Neural progenitor cell (in vitro differentiated cells): ENCODE measurements around the gene ERC2. TPM values are rescaled to one million over a fixed set of nuclear protein-coding genes. Genes with fewer than 3 reads are reported as not detected.
A peak's percentile ranks its signal among the peaks of the same experiment; 100 is the strongest.

Experiments used
- DNase-seq: peaks from one replicate; pipeline ENCODE4 v3.0.0-alpha.2; 2016; ENCODE audit warnings: low spot score
- H2AFZ ChIP-seq: fragments of 200-600 bp; sonication (generic); replicated peaks from 2 replicates; pipeline ENCODE4 v1.6.1; 2016; ENCODE audit warnings: antibody characterized with exemption
- H3F3A ChIP-seq: fragments of 200-600 bp; sonication (generic); 2 replicates; pipeline ENCODE4 v1.6.1; 2016; ENCODE audit warnings: antibody characterized with exemption, low read depth
- H3K27ac ChIP-seq: fragments of 200-600 bp; sonication (generic); 2 replicates; pipeline ENCODE4 v1.5.1; 2016; ENCODE audit warnings: mild to moderate bottlenecking
- H3K27me3 ChIP-seq: fragments of 200-600 bp; sonication (generic); 2 replicates; pipeline ENCODE4 v1.6.1; 2016; ENCODE audit warnings: mild to moderate bottlenecking, moderate library complexity
- H3K36me3 ChIP-seq: fragments of 200-600 bp; sonication (generic); 2 replicates; pipeline ENCODE4 v1.5.1; 2016
- H3K4me1 ChIP-seq: fragments of 200-600 bp; sonication (generic); 2 replicates; pipeline ENCODE4 v1.6.1; 2016; ENCODE audit warnings: mixed run types
- H3K4me2 ChIP-seq: fragments of 200-600 bp; sonication (generic); 2 replicates; pipeline ENCODE4 v1.6.1; 2016
- H3K4me3 ChIP-seq: fragments of 200-600 bp; sonication (generic); 2 replicates; pipeline ENCODE4 v1.5.1; 2016
- H3K79me2 ChIP-seq: fragments of 200-600 bp; sonication (generic); 2 replicates; pipeline ENCODE4 v1.6.1; 2016; ENCODE audit warnings: low read depth
- H3K9ac ChIP-seq: fragments of 200-600 bp; sonication (generic); 2 replicates; pipeline ENCODE4 v1.6.1; 2016
- H3K9me3 ChIP-seq: fragments of 200-600 bp; sonication (generic); 2 replicates; pipeline ENCODE4 v1.5.1; 2016; ENCODE audit warnings: low read depth
- H4K20me1 ChIP-seq: fragments of 200-600 bp; sonication (generic); 2 replicates; pipeline ENCODE4 v1.6.1; 2016; ENCODE audit warnings: low read depth
- H3K27ac Mint-ChIP-seq: 3 replicates; pipeline ENCODE4 v1.8.0; 2021; ENCODE audit warnings: mixed read lengths
- H3K27me3 Mint-ChIP-seq: 2 replicates; pipeline ENCODE4 v1.8.0; 2022; ENCODE audit warnings: low read depth, mild to moderate bottlenecking, inconsistent platforms, moderate library complexity, mixed read lengths; ENCODE audit not compliant: insufficient read depth
- H3K36me3 Mint-ChIP-seq: 3 replicates; pipeline ENCODE4 v1.8.0; 2021; ENCODE audit warnings: mixed read lengths
- H3K4me1 Mint-ChIP-seq: 3 replicates; pipeline ENCODE4 v1.8.0; 2021; ENCODE audit warnings: mixed read lengths
- H3K4me3 Mint-ChIP-seq: 3 replicates; pipeline ENCODE4 v1.8.0; 2021; ENCODE audit warnings: mild to moderate bottlenecking, moderate library complexity, mixed read lengths
- H3K9me3 Mint-ChIP-seq: 3 replicates; pipeline ENCODE4 v1.8.0; 2020; ENCODE audit warnings: mixed read lengths
- EZH2 ChIP-seq: fragments of 200-600 bp; sonication (generic); IDR thresholded peaks from 2 replicates; pipeline ENCODE4 v1.6.1; 2017; ENCODE audit warnings: antibody characterized with exemption, mild to moderate bottlenecking, moderate library complexity
- EZH2phosphoT487 ChIP-seq: fragments of 200-600 bp; sonication (generic); IDR thresholded peaks from 2 replicates; pipeline ENCODE4 v1.6.1; 2017; ENCODE audit warnings: antibody characterized with exemption
- total RNA-seq: library from RNA; depleted of rRNA; stranded (reverse); fragments of >200 nt; gene quantifications from 2 replicates; pipeline ENCODE4 v1.2.3, GENCODE V29; 2015; ENCODE audit warnings: low replicate concordance
- TF ChIP-seq, protein P1 (sequence below): fragments of 200-600 bp; sonication (generic); IDR thresholded peaks from 2 replicates; pipeline ENCODE4 v1.5.1; 2017; ENCODE audit warnings: antibody characterized with exemption, mild to moderate bottlenecking

The ERC2 gene
- total RNA-seq, 1 donor from 2014 or later, result 24.8 TPM

DNA sequence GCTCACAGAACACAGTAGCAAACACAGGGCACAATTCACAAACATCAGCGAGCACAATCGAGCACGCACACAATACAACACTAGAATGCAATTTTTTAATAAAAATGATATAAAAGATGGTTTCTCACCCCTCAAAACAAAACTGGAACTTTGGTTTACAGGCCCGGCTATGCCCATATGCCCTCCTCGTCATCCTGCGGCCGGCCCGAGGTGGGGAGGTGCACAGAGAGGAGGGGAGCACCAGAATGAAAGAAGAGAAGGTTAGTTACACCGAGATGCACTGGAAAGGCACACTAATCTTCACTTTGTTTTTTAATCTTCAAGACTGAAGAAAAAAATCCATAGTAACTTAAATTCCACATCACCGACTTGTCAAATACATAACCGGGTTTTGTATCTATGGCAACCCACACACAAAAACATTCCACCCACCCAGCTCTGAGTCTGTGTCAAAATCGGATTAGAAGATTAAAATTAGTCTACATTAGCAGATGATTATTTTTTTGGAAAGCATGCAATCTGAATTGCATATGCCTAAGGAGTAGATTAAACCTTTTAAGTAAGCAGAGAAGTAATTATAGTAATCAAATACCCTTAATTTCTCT lies 784.5 kb downstream of the ERC2 start:
- Histone ChIP-seq H3K4me3 (no peak overlapping the region), H3F3A (no peaks in the 10 kb centered on the region), H3K36me3 (no peaks in the 10 kb centered on the region), H3K27me3 (no peaks in the 10 kb centered on the region), H3K4me2 (no peak overlapping the region), H3K9ac (no peak overlapping the region), H3K4me1 (peaks cover 13% of the 10 kb centered on the region), H3K9me3 (no peaks in the 10 kb centered on the region), H2AFZ (no peak overlapping the region), H3K79me2 (no peaks in the 10 kb centered on the region), H4K20me1 (no peaks in the 10 kb centered on the region), H3K27ac (no peak overlapping the region)
- Mint-ChIP-seq H3K9me3 (no peaks in the 10 kb centered on the region), H3K4me1 (peaks cover 58% of the 10 kb centered on the region), H3K36me3 (peaks cover 3% of the 10 kb centered on the region), H3K27ac (peak overlapping the region; percentile 91), H3K27me3 (peaks cover 7% of the 10 kb centered on the region), H3K4me3 (peak overlapping the region; percentile 52)
- DNase-seq, result no peak
- TF ChIP-seq, protein P1, sequence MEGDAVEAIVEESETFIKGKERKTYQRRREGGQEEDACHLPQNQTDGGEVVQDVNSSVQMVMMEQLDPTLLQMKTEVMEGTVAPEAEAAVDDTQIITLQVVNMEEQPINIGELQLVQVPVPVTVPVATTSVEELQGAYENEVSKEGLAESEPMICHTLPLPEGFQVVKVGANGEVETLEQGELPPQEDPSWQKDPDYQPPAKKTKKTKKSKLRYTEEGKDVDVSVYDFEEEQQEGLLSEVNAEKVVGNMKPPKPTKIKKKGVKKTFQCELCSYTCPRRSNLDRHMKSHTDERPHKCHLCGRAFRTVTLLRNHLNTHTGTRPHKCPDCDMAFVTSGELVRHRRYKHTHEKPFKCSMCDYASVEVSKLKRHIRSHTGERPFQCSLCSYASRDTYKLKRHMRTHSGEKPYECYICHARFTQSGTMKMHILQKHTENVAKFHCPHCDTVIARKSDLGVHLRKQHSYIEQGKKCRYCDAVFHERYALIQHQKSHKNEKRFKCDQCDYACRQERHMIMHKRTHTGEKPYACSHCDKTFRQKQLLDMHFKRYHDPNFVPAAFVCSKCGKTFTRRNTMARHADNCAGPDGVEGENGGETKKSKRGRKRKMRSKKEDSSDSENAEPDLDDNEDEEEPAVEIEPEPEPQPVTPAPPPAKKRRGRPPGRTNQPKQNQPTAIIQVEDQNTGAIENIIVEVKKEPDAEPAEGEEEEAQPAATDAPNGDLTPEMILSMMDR, result no peak
- no peak for TF ChIP-seq EZH2phosphoT487
- no peak for TF ChIP-seq EZH2

DNA sequence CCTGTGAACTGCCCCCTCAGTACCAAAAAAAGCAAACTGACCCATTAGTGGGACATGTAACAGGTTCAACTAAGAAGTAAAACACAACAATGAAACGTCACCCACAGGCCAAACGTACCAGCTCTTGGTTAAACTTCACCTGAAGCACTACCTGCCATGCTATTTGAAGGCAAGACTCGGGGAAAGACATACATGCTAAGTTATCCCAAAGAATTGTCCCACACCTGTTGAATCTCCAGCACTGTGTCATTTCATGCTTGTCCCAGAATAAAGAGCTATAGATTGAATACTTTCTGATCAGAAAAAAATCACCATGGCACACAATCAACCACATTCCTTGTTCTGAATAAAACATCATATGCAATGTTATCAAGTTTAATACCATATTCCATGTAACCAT lies 785.8 kb downstream of the ERC2 start:
- TF ChIP-seq EZH2 (no peak), EZH2phosphoT487 (no peak)
- TF ChIP-seq, protein P1, result no peak
- no peaks in the 10 kb centered on the region for H3F3A ChIP-seq
- no peaks in the 10 kb centered on the region for H4K20me1 ChIP-seq
- no peaks in the 10 kb centered on the region for H3K27me3 ChIP-seq
- Mint-ChIP-seq H3K4me1 (peaks cover 53% of the 10 kb centered on the region), H3K4me3 (no peak overlapping the region), H3K27ac (peak overlapping the region; percentile 35), H3K9me3 (no peaks in the 10 kb centered on the region), H3K27me3 (peaks cover 6% of the 10 kb centered on the region), H3K36me3 (peaks cover 5% of the 10 kb centered on the region)
- no peak overlapping the region for H3K4me2 ChIP-seq
- no peaks in the 10 kb centered on the region for H3K36me3 ChIP-seq
- DNase-seq, result no peak
- no peak overlapping the region for H3K9ac ChIP-seq
- no peak overlapping the region for H3K27ac ChIP-seq
- peaks cover 13% of the 10 kb centered on the region for H3K4me1 ChIP-seq
- H2AFZ ChIP-seq, result no peak overlapping the region
- no peak overlapping the region for H3K4me3 ChIP-seq
- H3K79me2 ChIP-seq, result no peaks in the 10 kb centered on the region
- H3K9me3 ChIP-seq, result no peaks in the 10 kb centered on the region

DNA sequence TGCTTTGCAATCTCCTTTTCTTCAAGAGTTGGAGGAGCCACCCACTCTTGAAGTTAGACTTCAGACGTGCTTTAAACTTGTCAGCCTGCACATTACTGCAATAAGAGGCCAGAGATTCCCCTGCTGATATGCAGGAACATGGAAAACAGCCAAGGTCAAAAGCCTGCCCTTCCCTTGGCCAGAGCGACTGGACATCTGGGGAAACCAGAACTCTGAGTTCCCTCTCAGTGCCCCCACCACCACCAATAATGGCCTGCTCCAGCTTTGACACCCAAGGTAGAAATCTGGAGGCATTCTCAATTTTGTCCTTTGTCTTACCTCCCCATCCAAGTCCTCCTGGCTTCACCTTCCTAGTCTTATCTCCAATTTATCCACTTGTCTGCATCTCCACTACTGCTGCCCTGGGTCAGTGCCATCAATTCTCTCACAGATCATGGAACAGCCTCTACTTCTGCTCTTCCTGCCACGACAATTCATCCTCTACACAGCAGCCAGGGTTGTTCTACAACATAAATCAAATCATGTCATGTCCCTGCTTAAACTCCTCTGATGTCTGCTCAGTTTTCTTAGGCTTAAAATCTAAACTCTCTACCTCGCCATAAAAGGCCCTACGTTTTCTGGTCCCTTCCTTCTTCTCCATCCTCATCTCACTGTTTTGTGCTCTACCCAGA lies 789.6 kb downstream of the ERC2 start:
- Histone ChIP-seq H3K4me3 (no peak overlapping the region), H3K4me1 (peaks cover 2% of the 10 kb centered on the region), H3K27ac (no peak overlapping the region), H3K27me3 (no peaks in the 10 kb centered on the region), H2AFZ (no peak overlapping the region), H3K9ac (no peak overlapping the region), H4K20me1 (no peaks in the 10 kb centered on the region), H3K9me3 (no peaks in the 10 kb centered on the region), H3F3A (no peaks in the 10 kb centered on the region), H3K36me3 (no peaks in the 10 kb centered on the region), H3K79me2 (no peaks in the 10 kb centered on the region), H3K4me2 (no peak overlapping the region)
- DNase-seq, result no peak
- H3K36me3 Mint-ChIP-seq, result peaks cover 5% of the 10 kb centered on the region
- H3K9me3 Mint-ChIP-seq, result no peaks in the 10 kb centered on the region
- TF ChIP-seq EZH2 (no peak), EZH2phosphoT487 (no peak)
- TF ChIP-seq, protein P1, result no peak
- peaks cover 5% of the 10 kb centered on the region for H3K27me3 Mint-ChIP-seq
- no peak overlapping the region for H3K27ac Mint-ChIP-seq
- no peak overlapping the region for H3K4me3 Mint-ChIP-seq
- H3K4me1 Mint-ChIP-seq, result peaks cover 37% of the 10 kb centered on the region
